HG03442 (cell line): ENCODE data around the gene KLHL7.
"Not testable (repeated sequence)": the region's sequence is repeated elsewhere in the genome, so short reads cannot be mapped to it uniquely, and the experiment has no call there.

Source experiments
- ATAC-seq: cut with Tn5 transposase; IDR thresholded peaks from one replicate; pipeline ENCODE4 v1.9.1; 2021; ENCODE audit warnings: mild to moderate bottlenecking, moderate library complexity; ENCODE audit not compliant: unreplicated experiment

KLHL7 gene

DNA sequence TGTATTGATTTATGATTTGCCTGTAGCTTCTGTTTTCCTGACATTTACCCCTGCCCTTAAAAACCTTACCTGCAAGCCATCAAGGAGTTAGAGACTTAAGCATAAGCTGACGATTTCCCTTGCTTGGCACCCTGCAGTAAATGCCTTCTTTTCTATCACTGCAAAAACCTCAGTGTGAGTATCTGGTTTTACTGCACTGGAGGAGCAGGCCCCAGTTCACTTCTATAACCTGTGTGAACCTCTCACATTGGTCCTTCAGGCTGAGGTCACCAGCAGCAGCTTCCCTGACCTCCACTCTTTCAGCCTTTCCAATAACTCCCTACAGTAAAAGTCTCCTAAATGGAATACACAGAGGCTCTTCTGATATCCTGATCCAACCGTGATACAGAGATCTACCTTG, 106.8 kb downstream of the KLHL7 start:
- ATAC-seq: no peak

DNA sequence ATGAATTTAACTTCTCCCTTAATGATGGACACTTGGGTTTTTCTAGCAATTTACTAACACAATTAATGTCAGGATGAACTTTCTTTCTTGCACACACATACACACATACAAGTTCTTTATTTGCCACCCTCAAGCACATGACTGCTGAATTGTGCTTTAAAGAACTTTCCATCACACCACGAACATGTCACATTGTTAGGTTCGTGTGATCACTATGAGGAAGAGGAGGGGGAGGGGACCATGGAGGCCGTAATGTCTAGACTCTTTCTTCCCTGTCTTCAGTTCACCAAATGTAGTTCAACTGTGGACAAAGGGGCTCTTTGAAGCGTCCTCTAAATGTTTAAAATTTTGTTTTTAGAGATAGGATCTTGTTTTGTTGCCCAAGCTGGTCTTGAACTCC, 107.3 kb downstream of the KLHL7 start:
- no peak for ATAC-seq

DNA sequence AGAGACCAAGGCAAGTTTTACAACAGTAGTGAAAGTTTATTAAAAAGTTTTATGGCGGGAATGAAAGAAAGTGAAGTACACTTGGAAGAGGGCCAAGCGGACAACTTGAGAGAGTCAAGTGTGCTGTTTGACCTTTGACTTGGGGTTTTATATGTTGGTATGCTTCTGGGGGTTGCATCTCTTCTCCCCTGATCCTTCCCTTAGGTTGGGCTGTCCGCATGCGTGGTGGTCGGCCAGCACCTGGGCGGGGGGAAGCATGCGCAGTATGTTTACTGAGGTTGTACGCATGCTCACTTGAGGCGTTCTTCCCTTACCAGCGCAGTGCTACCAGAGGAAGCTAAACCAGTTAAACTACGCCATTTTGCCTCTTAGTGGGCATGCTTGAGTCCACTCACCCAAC, 108.2 kb downstream of the KLHL7 start:
- ATAC-seq: no peak

DNA sequence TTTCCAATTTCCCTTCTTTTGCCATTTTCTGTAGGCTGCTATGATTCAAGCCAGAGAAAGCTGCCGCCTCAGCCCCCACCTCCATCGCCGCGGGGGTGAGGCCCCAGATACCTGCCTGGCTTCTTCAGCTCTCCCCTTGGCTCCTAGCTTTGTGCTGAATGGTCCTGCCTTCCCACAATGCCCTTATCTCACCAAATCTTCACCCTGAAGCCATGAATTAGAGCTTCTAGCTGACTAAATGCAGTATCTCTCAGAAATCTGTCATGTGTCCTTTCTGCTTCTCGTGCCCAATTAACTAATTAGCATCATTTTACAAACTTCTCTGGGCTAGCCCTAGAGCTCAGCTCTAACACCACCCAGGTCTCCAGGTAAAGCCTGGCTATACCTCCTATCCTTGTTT, 108.8 kb downstream of the KLHL7 start:
- ATAC-seq: no peak

GRCh38 chr7:23214938-23215337, 109.4 kb downstream of the KLHL7 start:
- no peak for ATAC-seq

- no peak for ATAC-seq
Observed at GRCh38 chr7:23216021-23216420, 110.4 kb downstream of the KLHL7 start.

GRCh38 chr7:23218196-23218595, 112.6 kb downstream of the KLHL7 start:
- ATAC-seq: no peak

GRCh38 chr7:23220690-23221305, 115.2 kb downstream of the KLHL7 start:
- ATAC-seq: no peak

DNA sequence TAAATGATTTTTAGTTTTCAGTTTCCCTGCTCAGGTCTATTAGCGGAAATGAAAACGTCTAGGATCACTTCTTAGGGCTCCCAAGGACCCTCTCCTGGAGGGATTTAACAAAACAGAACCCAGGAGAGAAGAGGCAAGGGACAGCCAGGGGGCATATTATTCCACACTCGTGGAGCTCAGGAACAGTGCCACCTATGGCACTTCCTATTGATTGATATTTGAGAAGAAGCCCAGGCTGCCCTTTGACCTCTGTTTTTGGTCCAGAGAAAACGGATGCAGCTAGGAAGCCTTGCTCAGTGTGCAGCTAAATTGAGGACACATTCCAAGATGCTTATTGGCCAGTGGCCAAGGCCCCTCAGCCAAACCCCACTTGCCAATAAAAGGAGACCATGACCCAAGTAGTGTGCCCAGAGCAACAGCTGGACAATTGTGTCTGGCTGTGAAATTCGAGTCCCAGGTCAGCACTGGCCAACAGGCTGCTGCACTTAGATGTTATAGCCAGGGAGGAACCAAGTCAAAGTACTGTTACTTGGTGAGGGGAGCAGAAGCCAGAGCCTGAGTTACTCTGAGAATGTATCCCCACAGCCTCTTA, 117.0 kb downstream of the KLHL7 start:
- no peak for ATAC-seq

DNA sequence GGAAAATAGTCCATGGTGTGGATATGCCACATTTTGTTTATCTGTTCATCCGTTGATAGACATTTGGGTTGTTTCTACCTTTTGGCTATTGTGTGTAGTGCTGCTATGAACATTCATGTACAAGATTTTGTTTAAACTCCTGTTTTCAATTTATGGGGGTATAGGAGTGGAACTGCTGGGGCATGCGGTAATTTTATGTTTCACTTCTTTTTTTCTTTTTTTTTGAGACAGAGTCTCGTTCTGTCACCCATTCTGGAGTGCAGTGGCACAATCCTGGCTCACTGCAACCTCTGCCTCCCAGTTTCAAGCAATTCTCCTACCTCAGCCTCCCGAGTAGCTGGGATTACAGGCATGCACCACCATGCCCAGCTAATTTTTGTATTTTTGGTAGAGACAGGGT, 118.8 kb downstream of the KLHL7 start:
- not testable (repeated sequence) for ATAC-seq

DNA sequence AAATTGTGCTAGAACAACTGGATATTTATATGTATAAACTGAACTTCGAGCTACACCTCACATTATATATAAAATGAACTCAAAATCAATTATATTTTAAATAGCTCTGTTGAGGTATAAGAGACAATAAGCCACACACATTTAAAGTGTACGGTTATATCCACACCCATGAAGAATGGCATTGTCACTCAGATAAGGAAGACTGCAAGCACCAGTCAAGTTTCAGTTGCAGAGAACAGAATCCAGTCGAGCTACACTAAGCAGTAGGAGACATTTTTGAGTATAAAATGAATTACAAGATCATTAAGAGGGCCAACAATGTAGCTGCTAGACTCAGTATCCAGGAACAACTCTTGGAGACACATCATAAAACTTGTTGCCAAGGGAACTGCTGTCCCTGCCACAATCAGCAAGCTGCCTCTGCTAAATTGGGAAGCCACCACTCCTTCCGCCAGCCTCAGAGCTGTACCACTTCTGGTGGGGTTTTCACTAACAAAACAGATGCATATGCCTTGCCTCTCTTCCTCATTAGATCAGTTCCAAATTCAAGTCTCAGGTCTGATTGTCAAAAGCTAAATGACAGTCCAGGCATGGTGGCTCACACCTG, 121.4 kb downstream of the KLHL7 start:
- ATAC-seq: no peak
